GM18861 (cell line): ENCODE measurements around the gene M1AP.

Source experiments
- ATAC-seq: cut with Tn5 transposase; IDR thresholded peaks from one replicate; pipeline ENCODE4 v1.9.1; 2021; ENCODE audit not compliant: unreplicated experiment

The M1AP gene

GRCh38 chr2:74551530-74551929 is 96.6 kb downstream of the M1AP start:
- ATAC-seq: no peak

DNA sequence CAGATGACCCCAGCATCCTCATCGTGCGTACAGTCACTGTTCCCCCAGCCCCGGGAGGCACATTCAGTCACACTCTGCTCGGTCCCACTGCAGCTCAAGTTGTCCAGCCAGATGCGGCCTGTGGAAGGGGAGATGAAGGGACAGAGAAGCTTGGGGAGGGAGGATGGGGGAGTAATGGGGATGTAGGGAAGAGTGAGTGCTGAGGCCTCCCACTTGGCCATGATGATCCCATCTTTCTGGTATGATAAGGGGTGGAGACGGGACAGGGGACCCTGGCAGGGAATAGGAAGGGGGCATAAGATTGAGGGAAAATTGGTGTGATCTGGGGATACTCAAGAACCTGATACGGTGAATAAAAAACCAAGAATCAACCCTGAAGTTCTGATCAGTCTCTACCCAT is 97.9 kb downstream of the M1AP start:
- no peak for ATAC-seq

GRCh38 chr2:74548900-74549826 is 99.0 kb downstream of the M1AP start:
- no peak for ATAC-seq

- ATAC-seq: no peak
Observed at GRCh38 chr2:74548285-74548899, 99.7 kb downstream of the M1AP start.

- ATAC-seq: no peak
Observed at GRCh38 chr2:74546004-74546403, 102.1 kb downstream of the M1AP start.

- ATAC-seq: no peak
Observed at GRCh38 chr2:74544634-74545033, 103.5 kb downstream of the M1AP start.

DNA sequence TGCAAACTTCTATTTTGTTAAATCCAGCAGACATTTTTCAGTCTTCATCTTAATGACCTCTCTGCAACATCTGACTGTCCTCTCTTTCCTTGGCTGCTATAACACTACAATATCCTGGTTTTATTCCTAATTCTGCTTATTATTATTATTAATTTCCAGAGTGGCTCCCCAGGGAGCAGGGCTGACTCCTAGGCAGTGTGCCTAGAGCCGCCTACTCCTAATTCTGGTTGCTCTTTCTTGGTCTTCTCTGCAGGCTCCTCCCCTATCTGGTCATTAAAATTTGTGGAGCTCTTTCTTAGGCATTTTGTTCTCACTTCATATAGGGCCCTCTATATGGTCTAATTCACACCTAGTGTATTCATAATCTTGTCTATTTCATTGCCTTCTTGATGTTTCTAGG is 105.2 kb downstream of the M1AP start:
- no peak for ATAC-seq

- no peak for ATAC-seq
Observed at GRCh38 chr2:74540291-74540690, 107.8 kb downstream of the M1AP start.

DNA sequence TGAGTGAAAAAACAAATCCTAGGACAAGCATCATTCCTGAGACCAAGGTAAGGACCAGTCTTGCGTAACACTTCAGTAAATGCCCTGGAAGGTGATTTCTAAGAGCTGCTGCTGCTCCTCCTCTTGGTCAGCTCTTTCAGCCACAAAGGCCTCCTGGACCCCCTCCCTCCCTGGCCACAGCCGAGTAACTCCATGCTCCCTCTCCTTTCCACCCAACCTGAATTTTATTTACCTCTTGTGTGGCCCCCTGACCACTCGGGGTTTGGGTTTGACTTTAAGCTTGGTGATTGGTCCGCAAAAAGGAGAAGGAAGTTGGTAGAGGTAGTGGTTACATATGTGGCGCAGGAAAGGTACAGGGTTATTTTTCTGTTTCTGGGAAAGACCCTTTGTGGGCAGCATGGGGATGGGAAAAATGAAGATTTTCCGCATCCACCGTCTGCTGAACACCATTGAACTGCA is 109.2 kb downstream of the M1AP start:
- ATAC-seq: no peak

DNA sequence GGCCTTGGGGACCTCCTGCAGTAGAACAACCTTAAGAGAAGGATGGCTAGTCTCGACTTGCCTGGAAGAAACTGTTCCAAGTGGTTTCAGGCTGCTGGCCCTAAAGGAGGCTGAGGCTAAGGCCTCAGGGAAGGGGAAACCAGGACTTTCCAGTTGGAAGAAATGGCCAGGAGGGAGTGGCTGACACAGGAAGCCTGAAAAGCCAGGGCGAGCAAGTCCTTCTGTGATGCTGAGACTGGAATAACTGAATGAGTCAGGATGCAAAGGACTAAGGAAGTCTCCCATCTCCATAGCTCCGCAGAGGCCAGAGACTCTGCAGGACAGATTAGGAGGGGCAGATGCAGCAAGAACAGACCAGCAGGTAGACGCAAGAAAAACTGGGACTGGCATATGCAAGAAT is 111.0 kb downstream of the M1AP start:
- ATAC-seq: no peak

DNA sequence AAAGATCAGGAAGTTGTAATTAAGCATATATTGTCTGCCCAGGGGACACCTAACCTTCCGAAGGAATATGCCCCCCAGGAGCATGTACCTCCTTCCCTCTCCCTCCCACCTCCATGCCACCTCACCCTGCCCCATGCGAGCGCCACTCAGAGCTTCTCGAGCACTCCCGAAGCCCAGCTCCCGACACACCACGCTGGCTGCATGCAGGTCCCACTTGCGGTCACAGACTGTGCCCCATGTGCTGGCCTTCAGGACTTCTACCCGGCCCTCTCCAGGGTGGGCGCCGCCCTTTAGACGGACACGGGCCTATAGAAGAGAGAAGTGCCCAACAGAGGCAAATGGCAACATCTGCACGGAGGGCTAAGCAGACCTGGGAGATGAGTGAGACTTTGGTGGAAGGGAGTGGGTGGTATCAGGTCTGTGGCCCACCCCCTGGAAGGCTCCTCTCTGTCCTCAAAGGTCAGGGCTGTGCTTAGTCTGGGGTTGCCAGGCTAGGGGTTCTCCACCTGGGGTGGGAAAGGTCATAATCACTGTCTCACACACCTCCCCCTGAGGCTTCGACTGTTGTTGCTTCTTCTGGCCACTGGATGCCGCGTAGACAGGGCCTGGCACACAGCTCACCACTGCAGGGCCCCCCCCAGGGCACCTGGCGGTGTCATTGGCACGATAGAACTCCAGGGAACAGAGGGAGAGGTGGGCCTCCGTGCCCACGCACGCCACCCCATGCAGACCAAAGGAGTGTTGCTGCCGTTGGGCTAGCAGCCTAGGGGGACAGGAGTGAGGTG is 111.8 kb downstream of the M1AP start:
- no peak for ATAC-seq

DNA sequence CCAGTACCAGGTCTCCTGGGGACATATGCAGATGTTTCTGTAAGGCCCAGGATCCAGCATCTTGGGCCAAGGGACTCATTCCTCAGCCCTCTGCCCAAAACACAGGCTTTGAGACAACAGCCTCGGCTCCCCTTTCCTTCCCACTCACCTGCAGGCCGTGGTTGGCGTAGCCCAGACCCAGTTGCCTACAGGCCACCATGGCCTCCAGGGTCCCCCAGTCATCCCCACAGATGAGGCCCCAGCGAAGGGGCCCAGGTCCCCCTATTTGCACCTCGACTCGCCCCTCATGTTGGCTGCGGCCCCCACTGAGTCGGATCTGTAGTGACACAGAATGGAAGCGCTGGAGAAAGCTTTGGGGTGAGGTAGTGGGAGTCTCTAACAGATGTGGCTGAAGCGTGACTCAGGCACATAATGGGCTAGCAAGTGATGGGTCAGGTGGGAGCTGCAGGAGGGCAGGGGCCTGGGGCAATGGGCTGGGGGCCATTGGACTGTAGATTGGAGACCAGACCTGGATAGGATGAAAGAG is 112.6 kb downstream of the M1AP start:
- no peak for ATAC-seq

- ATAC-seq: no peak
Observed at GRCh38 chr2:74534411-74534810, 113.7 kb downstream of the M1AP start.

GRCh38 chr2:74533464-74533863 is 114.7 kb downstream of the M1AP start:
- no peak for ATAC-seq

GRCh38 chr2:74532222-74532621 is 115.9 kb downstream of the M1AP start:
- ATAC-seq: no peak

DNA sequence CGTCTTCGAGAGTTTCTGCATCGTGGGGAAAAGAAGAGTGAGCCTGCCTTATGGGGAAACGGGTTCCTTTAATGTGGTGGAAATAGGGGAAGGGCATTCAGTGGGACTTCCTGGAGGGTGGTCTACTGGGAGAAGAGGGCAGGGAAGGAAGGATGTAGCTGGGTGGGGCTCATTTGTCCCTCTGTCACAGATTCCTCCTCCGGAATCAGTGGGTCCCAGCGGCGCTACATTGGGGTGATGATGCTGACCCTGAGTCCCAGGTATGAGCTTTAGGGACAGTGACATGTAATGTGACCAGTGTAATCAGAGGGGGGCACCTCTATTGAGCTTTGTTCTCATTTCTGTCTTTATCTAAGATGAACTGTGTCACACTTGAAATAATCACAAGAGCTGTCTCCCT is 116.5 kb downstream of the M1AP start:
- ATAC-seq: no peak

DNA sequence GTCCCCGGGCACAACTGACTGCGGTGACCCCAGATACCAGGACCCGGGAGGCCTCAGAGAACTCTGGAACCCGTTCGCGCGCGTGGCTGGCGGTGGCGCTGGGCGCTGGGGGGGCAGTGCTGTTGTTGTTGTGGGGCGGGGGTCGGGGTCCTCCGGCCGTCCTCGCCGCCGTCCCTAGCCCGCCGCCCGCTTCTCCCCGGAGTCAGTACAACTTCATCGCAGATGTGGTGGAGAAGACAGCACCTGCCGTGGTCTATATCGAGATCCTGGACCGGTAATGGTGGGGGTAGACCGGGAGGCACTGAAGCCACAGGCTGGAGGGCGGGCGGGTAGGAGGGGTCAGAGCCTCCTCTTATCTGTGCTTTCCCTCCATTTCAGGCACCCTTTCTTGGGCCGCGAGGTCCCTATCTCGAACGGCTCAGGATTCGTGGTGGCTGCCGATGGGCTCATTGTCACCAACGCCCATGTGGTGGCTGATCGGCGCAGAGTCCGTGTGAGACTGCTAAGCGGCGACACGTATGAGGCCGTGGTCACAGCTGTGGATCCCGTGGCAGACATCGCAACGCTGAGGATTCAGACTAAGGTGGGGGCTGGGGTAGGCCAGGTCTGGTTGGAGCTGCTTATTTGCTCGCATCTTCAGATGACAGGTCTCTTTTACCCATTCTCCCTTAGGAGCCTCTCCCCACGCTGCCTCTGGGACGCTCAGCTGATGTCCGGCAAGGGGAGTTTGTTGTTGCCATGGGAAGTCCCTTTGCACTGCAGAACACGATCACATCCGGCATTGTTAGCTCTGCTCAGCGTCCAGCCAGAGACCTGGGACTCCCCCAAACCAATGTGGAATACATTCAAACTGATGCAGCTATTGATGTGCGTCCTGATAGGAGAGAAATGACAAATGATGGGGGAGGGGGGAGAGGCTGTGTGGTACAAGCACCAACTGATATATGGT is 117.6 kb downstream of the M1AP start:
- ATAC-seq: peak; percentile 32

- peak; percentile 66 for ATAC-seq
Observed at GRCh38 chr2:74529357-74530238, 118.5 kb downstream of the M1AP start, which contains the start of the genes AUP1 and HTRA2. AUP1 (minus strand) TSS chr2:74529706; CDS start chr2:74529629, 77 bp downstream. HTRA2 (plus strand) TSS chr2:74529933; CDS start chr2:74530007, 74 bp downstream.
